Left forelimb (tissue), 1 donor: ENCODE results near the gene OPN3.

Experiments
- DNase-seq: peaks from one replicate; pipeline ENCODE4 v3.0.0-alpha.2; 2018; ENCODE audit warnings: low spot score

Gene OPN3

GRCh38 chr1:241617426-241617825 is 22.7 kb downstream of the OPN3 start:
- DNase-seq: no peak

- DNase-seq: no peak
These were observed 24.9 kb downstream of the OPN3 start for GRCh38 chr1:241615043-241615974.

GRCh38 chr1:241614572-241614971 is 25.6 kb downstream of the OPN3 start:
- no peak for DNase-seq

- no peak for DNase-seq
These were observed 26.0 kb downstream of the OPN3 start for GRCh38 chr1:241614144-241614543.

GRCh38 chr1:241612533-241613477 is 27.4 kb downstream of the OPN3 start:
- no peak for DNase-seq

- no peak for DNase-seq
These were observed 28.4 kb downstream of the OPN3 start for GRCh38 chr1:241611736-241612135.

GRCh38 chr1:241611063-241611462 is 29.1 kb downstream of the OPN3 start:
- DNase-seq: no peak

GRCh38 chr1:241610056-241610815 is 29.9 kb downstream of the OPN3 start:
- no peak for DNase-seq

GRCh38 chr1:241608379-241609033 is 31.7 kb downstream of the OPN3 start:
- DNase-seq: no peak

- no peak for DNase-seq
These were observed 32.7 kb downstream of the OPN3 start for GRCh38 chr1:241607497-241607896.

- no peak for DNase-seq
These were observed 33.6 kb downstream of the OPN3 start for GRCh38 chr1:241606544-241606943.

GRCh38 chr1:241605146-241605805 is 34.9 kb downstream of the OPN3 start:
- no peak for DNase-seq

GRCh38 chr1:241603731-241604245 is 36.4 kb downstream of the OPN3 start:
- no peak for DNase-seq

GRCh38 chr1:241600496-241600901 is 39.7 kb downstream of the OPN3 start:
- DNase-seq: no peak

- no peak for DNase-seq
These were observed 41.9 kb downstream of the OPN3 start for GRCh38 chr1:241598249-241598648.

GRCh38 chr1:241596633-241597032 is 43.5 kb downstream of the OPN3 start:
- DNase-seq: no peak

- DNase-seq: no peak
These were observed 47.0 kb downstream of the OPN3 start for GRCh38 chr1:241593186-241593585.

- no peak for DNase-seq
These were observed 47.8 kb downstream of the OPN3 start for GRCh38 chr1:241592273-241592958.

GRCh38 chr1:241591736-241592135 is 48.4 kb downstream of the OPN3 start:
- no peak for DNase-seq

GRCh38 chr1:241591317-241591716 is 48.9 kb downstream of the OPN3 start:
- DNase-seq: no peak
